H1 (cell line): ENCODE results near the gene MRPL11. TPM values are rescaled to one million over a fixed set of nuclear protein-coding genes. Genes with fewer than 3 reads are reported as not detected.

Experiments used
- CTCF ChIA-PET: fragments of 300-600 bp; sonication (Branson Sonifier 250); formaldehyde crosslinking; loops from one replicate; lab custom pipeline; 2021; ENCODE audit not compliant: partially characterized antibody; lab: Charles Lee
- POLR2A ChIA-PET: fragments of 300-600 bp; sonication (Branson Sonifier 250); formaldehyde crosslinking; loops from one replicate; lab custom pipeline; 2021; ENCODE audit warnings: inconsistent platforms; ENCODE audit not compliant: partially characterized antibody; lab: Charles Lee
- DNase-seq, 2 experiments: peaks; one replicate each; pipeline versions ENCODE4 v3.0.0 to v3.0.0-alpha.2; 2010 to 2022; ENCODE audit warnings: low spot score in 2 of 2, low read depth in 1 of 2, mixed read lengths in 1 of 2
- FAIRE-seq: peaks from 2 replicates; lab custom pipeline; 2011; peaks lifted over from hg19 to GRCh38; lab: Jason Lieb, UNC
- H2AFZ ChIP-seq: 2 replicates; pipeline ENCODE4 v1.8.1; 2012; ENCODE audit warnings: low read length, inconsistent platforms
- H2AK5ac ChIP-seq: 2 replicates; pipeline ENCODE4 v1.6.1; 2013; ENCODE audit warnings: low read depth, low read length
- H2BK120ac ChIP-seq: replicated peaks from 2 replicates; pipeline ENCODE3; 2013; ENCODE audit warnings: low read depth, low read length, inconsistent platforms
- H2BK12ac ChIP-seq: 2 replicates; pipeline ENCODE4 v1.6.1; 2013; ENCODE audit warnings: low read depth, low read length
- H2BK15ac ChIP-seq: 2 replicates; pipeline ENCODE4 v1.6.1; 2013; ENCODE audit warnings: low read length
- H2BK20ac ChIP-seq: 2 replicates; pipeline ENCODE4 v1.6.1; 2013; ENCODE audit warnings: low read length
- H2BK5ac ChIP-seq: 2 replicates; pipeline ENCODE4 v1.6.1; 2013; ENCODE audit warnings: low read depth, low read length
- H3K14ac ChIP-seq: 2 replicates; pipeline ENCODE4 v1.6.1; 2013; ENCODE audit warnings: inconsistent platforms; ENCODE audit not compliant: insufficient read length
- H3K18ac ChIP-seq: 2 replicates; pipeline ENCODE4 v1.6.1; 2013; ENCODE audit warnings: low read length; ENCODE audit errors: extremely low read depth
- H3K23ac ChIP-seq: 2 replicates; pipeline ENCODE4 v1.6.1; 2013; ENCODE audit warnings: inconsistent platforms; ENCODE audit not compliant: insufficient read length
- H3K23me2 ChIP-seq: 2 replicates; pipeline ENCODE4 v1.6.1; 2013; ENCODE audit warnings: low read depth, low read length
- H3K27ac ChIP-seq: 2 replicates; pipeline ENCODE4 v1.6.1; 2011; ENCODE audit warnings: low read depth, low read length, inconsistent platforms
- H3K27me3 ChIP-seq, 4 experiments: replicated peaks in 1 of 4; 1 replicate in 1 of 4; 2 replicates in 3 of 4; pipeline versions ENCODE4 v1.6.1 to v1.8.1; 2011 to 2013; ENCODE audit warnings: low read length in 3 of 4, mild to moderate bottlenecking in 3 of 4, inconsistent platforms in 2 of 4, mixed read lengths in 2 of 4, moderate library complexity in 1 of 4; ENCODE audit not compliant: control insufficient read depth in 3 of 4, insufficient read depth in 3 of 4; ENCODE audit errors: extremely low read depth in 1 of 4
- H3K36me3 ChIP-seq, 4 experiments: 2 replicates each; pipeline versions ENCODE4 v1.6.1 to v1.8.1; 2011 to 2013; ENCODE audit warnings: mild to moderate bottlenecking in 4 of 4, low read length in 3 of 4, moderate library complexity in 2 of 4, control low read depth in 1 of 4, inconsistent platforms in 1 of 4; ENCODE audit not compliant: insufficient read depth in 4 of 4, control insufficient read depth in 2 of 4
- H3K4ac ChIP-seq: replicated peaks from 2 replicates; pipeline ENCODE3; 2013; ENCODE audit warnings: low read length, low read depth, mixed read lengths, inconsistent platforms; ENCODE audit not compliant: insufficient read length
- H3K4me1 ChIP-seq, 4 experiments: replicated peaks in 1 of 4; 1 replicate in 1 of 4; 2 replicates in 3 of 4; pipeline versions ENCODE4 v1.6.1 to v1.8.1; 2011 to 2013; ENCODE audit warnings: low read length in 3 of 4, inconsistent platforms in 2 of 4, mixed read lengths in 1 of 4; ENCODE audit not compliant: insufficient read depth in 4 of 4, control insufficient read depth in 3 of 4
- H3K4me2 ChIP-seq, 2 experiments: 2 replicates each; pipeline versions ENCODE4 v1.6.1 to v1.8.1; 2011 to 2013; ENCODE audit warnings: low read depth in 2 of 2, low read length in 2 of 2, control low read depth in 1 of 2, inconsistent platforms in 1 of 2, mild to moderate bottlenecking in 1 of 2; ENCODE audit not compliant: insufficient read depth in 1 of 2
- H3K4me3 ChIP-seq, 4 experiments: fragments of 200-600, 300-600 bp in 1 of 4; sonication (generic), shearing (Covaris generic), sonication (Bioruptor Twin) in 1 of 4; 2 replicates each; pipeline versions ENCODE4 v1.5.1 to v1.8.1; 2011 to 2016; ENCODE audit warnings: low read length in 4 of 4, low read depth in 3 of 4, control low read depth in 2 of 4, inconsistent platforms in 2 of 4, mild to moderate bottlenecking in 2 of 4, mixed read lengths in 1 of 4, moderate library complexity in 1 of 4; ENCODE audit not compliant: insufficient read depth in 2 of 4; ENCODE audit errors: extremely low read depth in 1 of 4
- H3K56ac ChIP-seq: replicated peaks from 2 replicates; pipeline ENCODE3; 2013; ENCODE audit warnings: low read depth, mild to moderate bottlenecking, mixed read lengths, low read length, inconsistent platforms; ENCODE audit not compliant: insufficient read length
- H3K79me1 ChIP-seq: 2 replicates; pipeline ENCODE4 v1.6.1; 2013; ENCODE audit warnings: low read depth, low read length, control low read depth
- H3K79me2 ChIP-seq, 2 experiments: 2 replicates each; pipeline versions ENCODE4 v1.6.1 to v1.8.1; 2012 to 2013; ENCODE audit warnings: low read length in 2 of 2, mild to moderate bottlenecking in 2 of 2, inconsistent platforms in 1 of 2; ENCODE audit not compliant: insufficient read depth in 2 of 2, control insufficient read depth in 1 of 2
- H3K9ac ChIP-seq, 4 experiments: replicated peaks in 1 of 4; 1 replicate in 1 of 4; 2 replicates in 3 of 4; pipeline versions ENCODE4 v1.6.1 to v1.8.1; 2011 to 2013; ENCODE audit warnings: low read depth in 3 of 4, low read length in 3 of 4, control low read depth in 2 of 4, mild to moderate bottlenecking in 2 of 4, moderate library complexity in 2 of 4, inconsistent platforms in 1 of 4; ENCODE audit errors: extremely low read depth in 1 of 4
- H3K9me3 ChIP-seq, 2 experiments: 2 replicates each; pipeline versions ENCODE4 v1.6.1 to v1.8.1; 2012 to 2013; ENCODE audit warnings: mild to moderate bottlenecking in 2 of 2, moderate library complexity in 2 of 2, control low read depth in 1 of 2, inconsistent platforms in 1 of 2, low read depth in 1 of 2, low read length in 1 of 2, mixed read lengths in 1 of 2; ENCODE audit not compliant: insufficient read depth in 2 of 2
- H4K20me1 ChIP-seq, 2 experiments: replicated peaks in 1 of 2; 2 replicates each; pipeline versions ENCODE3 to v1.8.1; 2011 to 2013; ENCODE audit warnings: inconsistent platforms in 2 of 2, low read length in 2 of 2, mild to moderate bottlenecking in 1 of 2; ENCODE audit not compliant: insufficient read depth in 2 of 2, control insufficient read depth in 1 of 2
- H4K5ac ChIP-seq: 2 replicates; pipeline ENCODE4 v1.6.1; 2013; ENCODE audit warnings: low read length, low read depth, mixed read lengths, inconsistent platforms; ENCODE audit not compliant: insufficient read length
- H4K8ac ChIP-seq: 2 replicates; pipeline ENCODE4 v1.8.0; 2013; ENCODE audit warnings: mild to moderate bottlenecking, moderate library complexity, low read length, inconsistent platforms; ENCODE audit not compliant: insufficient read depth; ENCODE audit errors: extremely low read depth
- H4K91ac ChIP-seq: replicated peaks from 2 replicates; pipeline ENCODE3; 2013; ENCODE audit warnings: low read length, mixed read lengths, inconsistent platforms; ENCODE audit not compliant: insufficient read length
- BRCA1 ChIP-seq: IDR thresholded peaks from 2 replicates; pipeline ENCODE4 v1.6.1; 2012; ENCODE audit warnings: low read depth, low read length, improper control_type of control experiment
- CBX8 ChIP-seq: fragments of 300-800, 300-1000 bp; sonication (generic); IDR thresholded peaks from 2 replicates; pipeline ENCODE4 v1.7.1; 2016; ENCODE audit warnings: low read depth, low read length, borderline replicate concordance
- CREB1 ChIP-seq: IDR thresholded peaks from 2 replicates; pipeline ENCODE4 v1.6.1; 2012; ENCODE audit warnings: inconsistent platforms
- JUN ChIP-seq: IDR thresholded peaks from 2 replicates; pipeline ENCODE4 v1.6.1; 2011; ENCODE audit warnings: low read depth, mild to moderate bottlenecking, improper control_type of control experiment, low read length
- KDM1A ChIP-seq: fragments of 200-600, 300-600 bp; sonication (generic); IDR thresholded peaks from 2 replicates; pipeline ENCODE4 v1.7.1; 2016; ENCODE audit warnings: mild to moderate bottlenecking, low read length, borderline replicate concordance
- KDM4A ChIP-seq: IDR thresholded peaks from one replicate; pipeline ENCODE4 v1.7.1; 2012; ENCODE audit warnings: low read depth, mild to moderate bottlenecking, moderate library complexity, low read length, inconsistent platforms; ENCODE audit not compliant: severe bottlenecking
- RFX5 ChIP-seq: IDR thresholded peaks from 2 replicates; pipeline ENCODE4 v1.6.1; 2011; ENCODE audit warnings: low read depth, low read length, improper control_type of control experiment, borderline replicate concordance
- SIN3A ChIP-seq, 2 experiments: IDR thresholded peaks in 1 of 2; conservative IDR thresholded peaks in 1 of 2; 2 replicates each; pipeline ENCODE4 v1.6.1; 2011 to 2012; ENCODE audit warnings: low read length in 2 of 2, improper control_type of control experiment in 1 of 2, low read depth in 1 of 2, mild to moderate bottlenecking in 1 of 2
- SUZ12 ChIP-seq: fragments of 200-600 bp; sonication (generic); IDR thresholded peaks from 2 replicates; pipeline ENCODE4 v1.6.1; 2012; ENCODE audit warnings: mild to moderate bottlenecking, inconsistent platforms, low read length, moderate library complexity, mixed read lengths
- YY1 ChIP-seq: IDR thresholded peaks from 2 replicates; pipeline ENCODE4 v1.6.1; 2011; ENCODE audit warnings: low read depth, mild to moderate bottlenecking, low read length
- ZNF274 ChIP-seq: IDR thresholded peaks from 2 replicates; pipeline ENCODE4 v1.7.0; 2012; ENCODE audit warnings: low read length, borderline replicate concordance; ENCODE audit errors: extremely low read depth
- WGBS, 2 experiments: shearing (Covaris generic) in 1 of 2; methylation state at CpG; one replicate each; pipeline versions ENCODE4 v1.1.6 to v1.1.7; 2013 to 2015; ENCODE audit warnings: low lambda C conversion rate in 2 of 2, mixed read lengths in 2 of 2, inconsistent platforms in 1 of 2, low coverage in 1 of 2, missing lambda C conversion rate in 1 of 2; ENCODE audit not compliant: insufficient replicate concordance in 2 of 2, insufficient coverage in 1 of 2, insufficient read length in 1 of 2; ENCODE audit errors: extremely low coverage in 1 of 2, missing lambda C conversion rate in 1 of 2; 5-methylcytosine and 5-hydroxymethylcytosine counted together
- polyA plus RNA-seq, 7 experiments: library from polyadenylated mRNA; depleted of rRNA in 3 of 7; stranded (reverse) in 5 of 7; unstranded in 2 of 7; fragments of >200 nt in 5 of 7; fragments of 200-250 nt in 2 of 7; gene quantifications; 1 replicate in 5 of 7; 2 replicates in 1 of 7; 4 replicates in 1 of 7; pipeline versions ENCODE4 v1.2.1 to v1.2.3, GENCODE V29; 2011 to 2013; ENCODE audit warnings: missing spikeins in 2 of 7, mixed read lengths in 2 of 7
- total RNA-seq: library from RNA; stranded (reverse); fragmentation: NEBNext Ultra II Directional; extraction: Animal tissue kit (Norgen Biotek cat#: 25700); gene quantifications from 2 replicates; pipeline ENCODE4 v1.2.1, GENCODE V29; 2021
- TF ChIP-seq, protein P1 (sequence below): IDR thresholded peaks from 2 replicates; pipeline ENCODE4 v1.6.1; 2011; ENCODE audit warnings: low read depth, mild to moderate bottlenecking, low read length; ENCODE audit not compliant: insufficient read depth

Gene MRPL11
- total and polyA plus RNA-seq, 2 of the 8 experiments (the other 6 are each of a cell fraction or from before 2014, with no cell fraction given) = 105 to 141 TPM

DNA sequence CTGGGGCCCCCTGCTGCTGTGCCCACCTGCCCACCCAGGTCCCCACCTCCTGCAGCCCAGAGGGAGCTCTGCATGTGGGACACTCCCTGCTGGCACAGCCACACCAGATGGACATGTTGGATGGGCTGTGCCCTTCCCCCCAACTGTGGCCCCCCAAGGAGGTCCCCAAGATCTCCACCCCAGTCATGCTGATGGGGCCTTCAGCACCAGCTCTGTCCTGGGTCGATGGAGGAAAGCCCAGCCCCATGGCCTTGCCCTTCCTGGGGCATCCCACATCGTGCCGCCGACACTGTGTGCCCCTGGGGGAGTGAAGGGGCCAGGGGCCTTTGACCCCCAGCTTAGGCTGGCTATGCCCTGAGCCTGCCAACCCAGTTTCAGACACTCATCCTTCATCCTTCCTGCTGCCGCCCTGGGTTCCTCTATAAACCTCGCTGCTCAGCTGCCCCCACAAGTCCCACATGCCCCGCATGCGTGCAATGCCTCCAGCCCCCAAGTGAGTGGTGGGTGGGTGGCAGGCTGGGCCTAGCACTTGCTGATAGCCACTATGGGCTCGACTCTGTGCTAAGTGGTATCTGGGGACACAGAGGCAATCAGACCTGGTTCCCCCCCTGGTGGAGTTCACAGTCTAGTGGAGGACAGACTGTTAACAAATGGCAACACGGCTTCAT, 37.7 kb upstream of the MRPL11 start:
- Histone ChIP-seq H2BK20ac (no peak overlapping the region), H4K5ac (no peak overlapping the region), H2BK12ac (no peak overlapping the region), H3K18ac (peak overlapping the region; percentile 40; the same call in 1 of the 2 replicates), H3K23ac (no peak overlapping the region), H3K27ac (no peak overlapping the region), H4K8ac (peak overlapping the region; percentile 45), H2AK5ac (no peak overlapping the region), H3K4me2 (no peak overlapping the region; a peak in 1 of 4 replicates), H4K91ac (no peak overlapping the region), H2AFZ (no peak overlapping the region), H2BK5ac (peak overlapping the region; percentile 47; the same call in 1 of the 2 replicates), H3K4me3 (no peak overlapping the region), H3K79me1 (no peaks in the 10 kb centered on the region), H3K27me3 (no peaks in the 10 kb centered on the region), H3K79me2 (no peaks in the 10 kb centered on the region), H2BK15ac (no peak overlapping the region), H4K20me1 (peaks cover 2% of the 10 kb centered on the region in 2 experiments), H3K23me2 (peaks cover 5% of the 10 kb centered on the region; the same call in 1 of the 2 replicates), H3K14ac (no peak overlapping the region), H3K56ac (no peak overlapping the region), H3K4ac (no peak overlapping the region), H3K9ac (no peak overlapping the region), H2BK120ac (no peak overlapping the region), H3K4me1 (peaks cover 0 to 6% (median under 1%) of the 10 kb centered on the region in 4 experiments; a peak in 3 of 7 replicates), H3K36me3 (no peaks in the 10 kb centered on the region; a peak in 2 of 8 replicates), H3K9me3 (no peaks in the 10 kb centered on the region)
- ChIA-PET POLR2A (interaction anchor here (1.1 to 6.1 kb wide), 2 partner anchors 8 to 17 kb away, joined by 3 to 85 read pairs; partner anchors contain the start of gene PELI3), CTCF (interaction anchor here (0.6 to 1.5 kb wide), 10 partner anchors 9 to 177 kb away, joined by 3 to 5 read pairs (median 3); partner anchors contain the start of genes MRPL11 and PELI3)
- no peak for FAIRE-seq
- WGBS, 2 experiments = 90% methylated on average over 9 of the region's 10 CpGs; no CpG with 5 or more reads in 1 of the 2 experiments
- peak in 1 of 2 experiments; percentile 48 for DNase-seq
- TF ChIP-seq SUZ12 (no peak), ZNF274 (no peak), KDM1A (no peak), SIN3A (conservative IDR thresholded peaks at IDR 0.05 in 1 of 2, IDR thresholded peaks at IDR 0.05 in 1 of 2; ENCODE audit: low read depth in 1 of 2, low read length in 2 of 2) (no peak), CBX8 (no peak), JUN (no peak), BRCA1 (no peak), CREB1 (no peak), KDM4A (no peak), YY1 (no peak), RFX5 (no peak)
- TF ChIP-seq, protein P1, sequence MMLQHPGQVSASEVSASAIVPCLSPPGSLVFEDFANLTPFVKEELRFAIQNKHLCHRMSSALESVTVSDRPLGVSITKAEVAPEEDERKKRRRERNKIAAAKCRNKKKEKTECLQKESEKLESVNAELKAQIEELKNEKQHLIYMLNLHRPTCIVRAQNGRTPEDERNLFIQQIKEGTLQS = no peak
